PC-3 (cell line): ENCODE results near the gene TTC23L.

Experiments
- CTCF ChIP-seq: fragments of 300-600 bp; sonication (generic); conservative IDR thresholded peaks from 2 replicates; pipeline ENCODE4 v1.5.1; 2017; ENCODE audit warnings: antibody characterized with exemption, low read depth, mild to moderate bottlenecking, low read length
- EZH2 ChIP-seq: fragments of 300-600 bp; sonication (generic); IDR thresholded peaks from one replicate; pipeline ENCODE4 v1.6.1; 2017; ENCODE audit warnings: antibody characterized with exemption, mild to moderate bottlenecking, low read length; ENCODE audit not compliant: unreplicated experiment
- EZH2phosphoT487 ChIP-seq: fragments of 300-600 bp; sonication (generic); IDR thresholded peaks from 2 replicates; pipeline ENCODE4 v1.6.1; 2018; ENCODE audit warnings: mild to moderate bottlenecking, antibody characterized with exemption, low read length, borderline replicate concordance

GRCh38 chr5:34923694-34924461, 84.9 kb downstream of the TTC23L start:
- TF ChIP-seq EZH2phosphoT487 (no peak), EZH2 (no peak), CTCF (no peak)
